ENCODE measurements around the gene NDUFAF8.

Gene NDUFAF8

GRCh38 chr17:81218991-81219390, 20.1 kb upstream of the NDUFAF8 start:
- no peak for TF ChIP-seq POLR2AphosphoS5 (IDR thresholded peaks at IDR 0.05; ENCODE audit: low read depth, low read length)
- no peak for TF ChIP-seq REST (IDR thresholded peaks at IDR 0.05; ENCODE audit: insufficient read depth in 1 of 2, low read depth in 2 of 2, low read length in 2 of 2)
- no peak for TF ChIP-seq TAF1 (IDR thresholded peaks at IDR 0.05; ENCODE audit: borderline replicate concordance, insufficient read depth, low read length)
- no peak for TF ChIP-seq FOXP2 (optimal IDR thresholded peaks at IDR 0.05; ENCODE audit: borderline replicate concordance, extremely low read depth, extremely low read length, insufficient read depth)
- no peak for TF ChIP-seq SIN3A (IDR thresholded peaks at IDR 0.05; ENCODE audit: borderline replicate concordance, insufficient read depth, low read length)

- TF ChIP-seq FOXP2 (optimal IDR thresholded peaks at IDR 0.05; ENCODE audit: borderline replicate concordance, extremely low read depth, extremely low read length, insufficient read depth) (no peak), REST (IDR thresholded peaks at IDR 0.05; ENCODE audit: insufficient read depth in 1 of 2, low read depth in 2 of 2, low read length in 2 of 2) (no peak), POLR2AphosphoS5 (IDR thresholded peaks at IDR 0.05; ENCODE audit: low read depth, low read length) (no peak), TAF1 (IDR thresholded peaks at IDR 0.05; ENCODE audit: borderline replicate concordance, insufficient read depth, low read length) (no peak), SIN3A (IDR thresholded peaks at IDR 0.05; ENCODE audit: borderline replicate concordance, insufficient read depth, low read length) (no peak)
Observed at GRCh38 chr17:81219476-81220180, 19.5 kb upstream of the NDUFAF8 start.

GRCh38 chr17:81221371-81221841, 17.7 kb upstream of the NDUFAF8 start:
- TF ChIP-seq REST (IDR thresholded peaks at IDR 0.05; ENCODE audit: insufficient read depth in 1 of 2, low read depth in 2 of 2, low read length in 2 of 2) = no peak
- TF ChIP-seq POLR2AphosphoS5 (IDR thresholded peaks at IDR 0.05; ENCODE audit: low read depth, low read length) = no peak
- no peak for TF ChIP-seq TAF1 (IDR thresholded peaks at IDR 0.05; ENCODE audit: borderline replicate concordance, insufficient read depth, low read length)
- no peak for TF ChIP-seq SIN3A (IDR thresholded peaks at IDR 0.05; ENCODE audit: borderline replicate concordance, insufficient read depth, low read length)
- no peak for TF ChIP-seq FOXP2 (optimal IDR thresholded peaks at IDR 0.05; ENCODE audit: borderline replicate concordance, extremely low read depth, extremely low read length, insufficient read depth)

- TF ChIP-seq SIN3A (IDR thresholded peaks at IDR 0.05; ENCODE audit: borderline replicate concordance, insufficient read depth, low read length) (no peak), TAF1 (IDR thresholded peaks at IDR 0.05; ENCODE audit: borderline replicate concordance, insufficient read depth, low read length) (no peak), REST (IDR thresholded peaks at IDR 0.05; ENCODE audit: insufficient read depth in 1 of 2, low read depth in 2 of 2, low read length in 2 of 2) (no peak), POLR2AphosphoS5 (IDR thresholded peaks at IDR 0.05; ENCODE audit: low read depth, low read length) (no peak), FOXP2 (optimal IDR thresholded peaks at IDR 0.05; ENCODE audit: borderline replicate concordance, extremely low read depth, extremely low read length, insufficient read depth) (no peak)
Observed at GRCh38 chr17:81221842-81222619, 17.1 kb upstream of the NDUFAF8 start.
